WTC11 (cell line): ENCODE results near the gene NKAP.
"Not testable (repeated sequence)": the region's sequence is repeated elsewhere in the genome, so short reads cannot be mapped to it uniquely, and the experiment has no call there.

Source experiments
- ATF6 ChIP-seq: sonication (generic); formaldehyde crosslinking; IDR thresholded peaks from 2 replicates; pipeline ENCODE4 v1.8.1; 2023; ENCODE audit warnings: mild to moderate bottlenecking, missing genetic modification reagents
- CTCF ChIP-seq: fragments of 200-600 bp; IDR thresholded peaks from 2 replicates; pipeline ENCODE4 v1.8.0; 2022; ENCODE audit warnings: antibody characterized with exemption
- ESRRA ChIP-seq: sonication (generic); formaldehyde crosslinking; IDR thresholded peaks from 2 replicates; pipeline ENCODE4 v1.8.1; 2022; ENCODE audit warnings: mild to moderate bottlenecking, missing genetic modification reagents, borderline replicate concordance
- ETV6 ChIP-seq: sonication (generic); formaldehyde crosslinking; IDR thresholded peaks from 2 replicates; pipeline ENCODE4 v1.8.1; 2022; ENCODE audit warnings: mild to moderate bottlenecking, missing genetic modification reagents
- IRF2 ChIP-seq: sonication (generic); formaldehyde crosslinking; IDR thresholded peaks from 2 replicates; pipeline ENCODE4 v1.8.0; 2022; ENCODE audit warnings: low read depth, missing genetic modification reagents, borderline replicate concordance
- KAT7 ChIP-seq: sonication (generic); formaldehyde crosslinking; IDR thresholded peaks from 2 replicates; pipeline ENCODE4 v1.8.1; 2023; ENCODE audit warnings: missing genetic modification reagents, mild to moderate bottlenecking, borderline replicate concordance
- MAX ChIP-seq: sonication (generic); formaldehyde crosslinking; IDR thresholded peaks from 2 replicates; pipeline ENCODE4 v1.8.0; 2022; ENCODE audit warnings: mild to moderate bottlenecking, missing genetic modification reagents
- NR3C1 ChIP-seq: sonication (generic); formaldehyde crosslinking; conservative IDR thresholded peaks from 2 replicates; pipeline ENCODE4 v1.8.1; 2023; ENCODE audit warnings: low read depth, mild to moderate bottlenecking, missing genetic modification reagents
- TCF7 ChIP-seq: sonication (generic); formaldehyde crosslinking; IDR thresholded peaks from 2 replicates; pipeline ENCODE4 v1.8.0; 2022; ENCODE audit warnings: mild to moderate bottlenecking, low read depth, missing genetic modification reagents, moderate library complexity
- TF ChIP-seq, protein P1 (sequence below): sonication (generic); formaldehyde crosslinking; conservative IDR thresholded peaks from 2 replicates; pipeline ENCODE4 v1.8.1; 2022; ENCODE audit warnings: mild to moderate bottlenecking, missing genetic modification reagents
- TF ChIP-seq, protein P2 (sequence below): sonication (generic); formaldehyde crosslinking; IDR thresholded peaks from 2 replicates; pipeline ENCODE4 v1.8.1; 2023; ENCODE audit warnings: mild to moderate bottlenecking, missing genetic modification reagents, moderate library complexity
- TF ChIP-seq, protein P3 (sequence below): sonication (generic); formaldehyde crosslinking; IDR thresholded peaks from 2 replicates; pipeline ENCODE4 v1.8.1; 2022; ENCODE audit warnings: missing genetic modification reagents, borderline replicate concordance
- TF ChIP-seq, protein P4 (sequence below): sonication (generic); formaldehyde crosslinking; IDR thresholded peaks from 2 replicates; pipeline ENCODE4 v1.8.1; 2022; ENCODE audit warnings: low read depth, mild to moderate bottlenecking, moderate library complexity, missing genetic modification reagents, borderline replicate concordance

DNA sequence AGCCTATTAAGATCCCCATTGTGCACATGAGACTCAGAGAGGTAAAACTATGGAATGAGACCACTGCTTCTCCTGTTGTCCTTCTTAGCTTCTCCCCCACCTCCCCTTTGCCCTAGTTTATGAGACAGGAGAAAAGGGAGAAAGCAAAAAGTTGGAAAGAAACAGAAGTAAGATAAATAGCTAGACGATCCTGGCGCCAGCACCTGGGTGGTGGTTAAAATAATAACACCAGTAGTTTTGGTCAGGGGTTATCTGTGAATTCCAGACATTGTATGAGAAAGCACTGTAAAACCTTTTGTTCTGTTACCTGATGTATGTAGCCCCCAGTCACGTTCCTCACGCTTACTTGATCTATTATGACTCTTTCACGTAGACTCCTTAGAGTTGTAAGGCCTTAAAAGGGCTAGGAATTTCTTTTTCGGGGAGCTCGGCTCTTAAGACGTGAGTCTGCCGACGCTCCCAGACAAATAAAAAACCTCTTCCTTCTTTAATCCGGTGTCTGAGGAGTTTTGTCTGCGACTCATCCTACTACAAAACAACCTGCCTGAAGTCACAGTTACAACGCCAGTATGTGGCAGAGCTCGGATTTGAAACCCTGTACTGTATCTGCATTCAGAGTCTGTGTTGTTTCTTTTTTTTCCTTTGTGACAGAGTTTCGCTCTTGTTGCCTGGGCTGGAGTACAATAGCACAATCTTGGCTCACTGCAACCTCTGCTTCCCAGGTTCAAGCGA, 51.4 kb downstream of the NKAP start:
- TF ChIP-seq CTCF; ETV6; TCF7; KAT7 (CRISPR knock-in tag); ATF6 (CRISPR knock-in tag); MAX (CRISPR knock-in tag); IRF2; NR3C1 (CRISPR knock-in tag); ESRRA (CRISPR knock-in tag): not testable (repeated sequence)
- TF ChIP-seq, protein P1, sequence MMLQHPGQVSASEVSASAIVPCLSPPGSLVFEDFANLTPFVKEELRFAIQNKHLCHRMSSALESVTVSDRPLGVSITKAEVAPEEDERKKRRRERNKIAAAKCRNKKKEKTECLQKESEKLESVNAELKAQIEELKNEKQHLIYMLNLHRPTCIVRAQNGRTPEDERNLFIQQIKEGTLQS, result not testable (repeated sequence)
- TF ChIP-seq, protein P2, sequence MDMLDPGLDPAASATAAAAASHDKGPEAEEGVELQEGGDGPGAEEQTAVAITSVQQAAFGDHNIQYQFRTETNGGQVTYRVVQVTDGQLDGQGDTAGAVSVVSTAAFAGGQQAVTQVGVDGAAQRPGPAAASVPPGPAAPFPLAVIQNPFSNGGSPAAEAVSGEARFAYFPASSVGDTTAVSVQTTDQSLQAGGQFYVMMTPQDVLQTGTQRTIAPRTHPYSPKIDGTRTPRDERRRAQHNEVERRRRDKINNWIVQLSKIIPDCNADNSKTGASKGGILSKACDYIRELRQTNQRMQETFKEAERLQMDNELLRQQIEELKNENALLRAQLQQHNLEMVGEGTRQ, result not testable (repeated sequence)
- TF ChIP-seq, protein P3, sequence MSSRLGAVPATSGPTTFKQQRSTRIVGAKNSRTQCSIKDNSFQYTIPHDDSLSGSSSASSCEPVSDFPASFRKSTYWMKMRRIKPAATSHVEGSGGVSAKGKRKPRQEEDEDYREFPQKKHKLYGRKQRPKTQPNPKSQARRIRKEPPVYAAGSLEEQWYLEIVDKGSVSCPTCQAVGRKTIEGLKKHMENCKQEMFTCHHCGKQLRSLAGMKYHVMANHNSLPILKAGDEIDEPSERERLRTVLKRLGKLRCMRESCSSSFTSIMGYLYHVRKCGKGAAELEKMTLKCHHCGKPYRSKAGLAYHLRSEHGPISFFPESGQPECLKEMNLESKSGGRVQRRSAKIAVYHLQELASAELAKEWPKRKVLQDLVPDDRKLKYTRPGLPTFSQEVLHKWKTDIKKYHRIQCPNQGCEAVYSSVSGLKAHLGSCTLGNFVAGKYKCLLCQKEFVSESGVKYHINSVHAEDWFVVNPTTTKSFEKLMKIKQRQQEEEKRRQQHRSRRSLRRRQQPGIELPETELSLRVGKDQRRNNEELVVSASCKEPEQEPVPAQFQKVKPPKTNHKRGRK, result not testable (repeated sequence)
- TF ChIP-seq, protein P4, sequence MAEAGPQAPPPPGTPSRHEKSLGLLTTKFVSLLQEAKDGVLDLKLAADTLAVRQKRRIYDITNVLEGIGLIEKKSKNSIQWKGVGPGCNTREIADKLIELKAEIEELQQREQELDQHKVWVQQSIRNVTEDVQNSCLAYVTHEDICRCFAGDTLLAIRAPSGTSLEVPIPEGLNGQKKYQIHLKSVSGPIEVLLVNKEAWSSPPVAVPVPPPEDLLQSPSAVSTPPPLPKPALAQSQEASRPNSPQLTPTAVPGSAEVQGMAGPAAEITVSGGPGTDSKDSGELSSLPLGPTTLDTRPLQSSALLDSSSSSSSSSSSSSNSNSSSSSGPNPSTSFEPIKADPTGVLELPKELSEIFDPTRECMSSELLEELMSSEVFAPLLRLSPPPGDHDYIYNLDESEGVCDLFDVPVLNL (CRISPR knock-in tag), result not testable (repeated sequence)
